GM11168 (cell line): Measurements from ENCODE around the gene LRRIQ4.

Experiments used
- in situ Hi-C: fragments of 300-500 bp; cut with MboI; formaldehyde crosslinking; loops from one replicate; pipeline ENCODE4 v1.12.0; 2022; ENCODE audit warnings: low sequenced_read_pairs; ENCODE audit not compliant: unreplicated experiment

Gene LRRIQ4

GRCh38 chr3:169848741-169849140 is 36.1 kb downstream of the LRRIQ4 start:
- in situ Hi-C loops = no loop called here

- in situ Hi-C loops = no loop called here
Observed at GRCh38 chr3:169850618-169851017, 37.9 kb downstream of the LRRIQ4 start.

GRCh38 chr3:169855514-169855913 is 42.8 kb downstream of the LRRIQ4 start:
- in situ Hi-C loops = no loop called here

- in situ Hi-C loops = no loop called here
Observed at GRCh38 chr3:169857811-169858210, 45.1 kb downstream of the LRRIQ4 start.

- in situ Hi-C loops = loop anchor here (10.0 kb wide), 1 partner anchor 103 kb away; the partner anchor contains the start of gene SEC62
Observed at GRCh38 chr3:169861871-169862270, 49.2 kb downstream of the LRRIQ4 start.

GRCh38 chr3:169863458-169863899 is 50.8 kb downstream of the LRRIQ4 start:
- in situ Hi-C loops = loop anchor here (10.0 kb wide), 1 partner anchor 101 kb away; the partner anchor contains the start of gene SEC62

GRCh38 chr3:169864270-169864669 is 51.6 kb downstream of the LRRIQ4 start:
- in situ Hi-C loops = loop anchor here (10.0 kb wide), 1 partner anchor 101 kb away; the partner anchor contains the start of gene SEC62

GRCh38 chr3:169865176-169865767 is 52.6 kb downstream of the LRRIQ4 start:
- in situ Hi-C loops = loop anchor here (10.0 kb wide), 1 partner anchor 100 kb away; the partner anchor contains the start of gene SEC62

- in situ Hi-C loops = loop anchor here (10.0 kb wide), 1 partner anchor 97 kb away; the partner anchor contains the start of gene SEC62
Observed at GRCh38 chr3:169867584-169868210, 55.0 kb downstream of the LRRIQ4 start.

- in situ Hi-C loops = loop anchor here (10.0 kb wide), 1 partner anchor 96 kb away; the partner anchor contains the start of gene SEC62
Observed at GRCh38 chr3:169868369-169868768, 55.7 kb downstream of the LRRIQ4 start.

GRCh38 chr3:169869484-169870220 is 57.0 kb downstream of the LRRIQ4 start, which contains the start of gene LRRC31:
Gene LRRC31 (minus strand): TSS chr3:169869935. CDS start chr3:169869807, 128 bp downstream.
- in situ Hi-C loops = loop anchor here (10.0 kb wide), 1 partner anchor 95 kb away; the partner anchor contains the start of gene SEC62

- in situ Hi-C loops = no loop called here
Observed at GRCh38 chr3:169871129-169871886, 58.6 kb downstream of the LRRIQ4 start.

- in situ Hi-C loops = no loop called here
Observed at GRCh38 chr3:169879013-169879557, 66.4 kb downstream of the LRRIQ4 start.

- in situ Hi-C loops = no loop called here
Observed at GRCh38 chr3:169879845-169880575, 67.3 kb downstream of the LRRIQ4 start.

GRCh38 chr3:169880576-169881250 is 68.0 kb downstream of the LRRIQ4 start:
- in situ Hi-C loops = no loop called here

- in situ Hi-C loops = no loop called here
Observed at GRCh38 chr3:169886671-169887070, 74.0 kb downstream of the LRRIQ4 start.
